WTC11 (cell line): ENCODE results near the gene CLCN1. TPM values are rescaled to one million over a fixed set of nuclear protein-coding genes. Genes with fewer than 3 reads are reported as not detected.

Experiments
- ATAC-seq: fragments of 200-7000 bp; cut with Tn5 transposase; 2 replicates; pipeline ENCODE4 v1.10.0; 2021; ENCODE audit warnings: mild to moderate bottlenecking, moderate library complexity
- CTCF ChIA-PET: fragments of 300-600 bp; sonication (Branson Sonifier 250); formaldehyde crosslinking; loops from one replicate; lab custom pipeline; 2021; ENCODE audit warnings: antibody characterized with exemption; lab: Charles Lee
- POLR2A ChIA-PET: fragments of 350-600 bp; sonication (Branson Sonifier 250); formaldehyde crosslinking; loops from one replicate; lab custom pipeline; 2021; ENCODE audit warnings: antibody characterized with exemption; lab: Charles Lee
- DNase-seq: peaks from one replicate; pipeline ENCODE4 v3.0.0; 2021; ENCODE audit warnings: low spot score
- H3K27ac Mint-ChIP-seq: 2 replicates; pipeline ENCODE4 v1.8.0; 2021; ENCODE audit warnings: mixed read lengths
- H3K27me3 Mint-ChIP-seq: 2 replicates; pipeline ENCODE4 v1.8.0; 2021; ENCODE audit warnings: low read depth, mild to moderate bottlenecking, moderate library complexity, mixed read lengths
- H3K36me3 Mint-ChIP-seq: 2 replicates; pipeline ENCODE4 v1.8.0; 2021; ENCODE audit warnings: mixed read lengths
- H3K4me1 Mint-ChIP-seq: 2 replicates; pipeline ENCODE4 v1.8.0; 2022; ENCODE audit warnings: mixed read lengths
- H3K4me3 Mint-ChIP-seq: 2 replicates; pipeline ENCODE4 v1.8.0; 2021; ENCODE audit warnings: mild to moderate bottlenecking, moderate library complexity, mixed read lengths
- H3K9me3 Mint-ChIP-seq: 2 replicates; pipeline ENCODE4 v1.8.0; 2021; ENCODE audit warnings: mixed read lengths
- CREB1 ChIP-seq: sonication (generic); formaldehyde crosslinking; IDR thresholded peaks from 2 replicates; pipeline ENCODE4 v1.8.0; 2023; ENCODE audit warnings: mild to moderate bottlenecking, missing genetic modification reagents
- CREM ChIP-seq: sonication (generic); formaldehyde crosslinking; IDR thresholded peaks from 2 replicates; pipeline ENCODE4 v1.8.1; 2022; ENCODE audit warnings: mild to moderate bottlenecking, missing genetic modification reagents, moderate library complexity
- NFATC4 ChIP-seq: fragments of 250-450 bp; sonication (Bioruptor Pico); IDR thresholded peaks from 2 replicates; pipeline ENCODE4 v1.9.0; 2021; ENCODE audit warnings: mild to moderate bottlenecking
- NFE2L1 ChIP-seq: sonication (generic); formaldehyde crosslinking; IDR thresholded peaks from 2 replicates; pipeline ENCODE4 v1.8.1; 2023; ENCODE audit warnings: missing genetic modification reagents
- NR2C2 ChIP-seq: sonication (generic); formaldehyde crosslinking; IDR thresholded peaks from 2 replicates; pipeline ENCODE4 v1.8.0; 2022; ENCODE audit warnings: mild to moderate bottlenecking, missing genetic modification reagents
- RORB ChIP-seq: fragments of 250-450 bp; sonication (Bioruptor Pico); IDR thresholded peaks from 2 replicates; pipeline ENCODE4 v1.9.0; 2021; ENCODE audit warnings: mild to moderate bottlenecking
- SOX15 ChIP-seq: fragments of 250-450 bp; sonication (Bioruptor Pico); IDR thresholded peaks from 2 replicates; pipeline ENCODE4 v1.9.0; 2021; ENCODE audit warnings: mild to moderate bottlenecking
- STAT6 ChIP-seq: sonication (generic); formaldehyde crosslinking; conservative IDR thresholded peaks from 2 replicates; pipeline ENCODE4 v1.8.1; 2023; ENCODE audit warnings: mild to moderate bottlenecking, low read depth, missing genetic modification reagents, moderate library complexity
- USF2 ChIP-seq: sonication (generic); formaldehyde crosslinking; IDR thresholded peaks from 2 replicates; pipeline ENCODE4 v1.8.1; 2023; ENCODE audit warnings: mild to moderate bottlenecking, missing genetic modification reagents, moderate library complexity
- ZBTB43 ChIP-seq: sonication (generic); formaldehyde crosslinking; IDR thresholded peaks from 2 replicates; pipeline ENCODE4 v1.8.1; 2023; ENCODE audit warnings: mild to moderate bottlenecking, missing genetic modification reagents
- ZNF121 ChIP-seq: sonication (generic); formaldehyde crosslinking; IDR thresholded peaks from 2 replicates; pipeline ENCODE4 v1.8.0; 2023; ENCODE audit warnings: missing genetic modification reagents
- total RNA-seq: library from RNA; stranded (reverse); gene quantifications from 3 replicates; pipeline ENCODE4 v1.2.3, GENCODE V29; 2021
- TF ChIP-seq, protein P1 (sequence below): sonication (generic); formaldehyde crosslinking; IDR thresholded peaks from 2 replicates; pipeline ENCODE4 v1.8.0; 2023; ENCODE audit warnings: mild to moderate bottlenecking, missing genetic modification reagents
- TF ChIP-seq, protein P2 (sequence below): sonication (generic); formaldehyde crosslinking; IDR thresholded peaks from 2 replicates; pipeline ENCODE4 v1.8.0; 2023; ENCODE audit warnings: missing genetic modification reagents, mild to moderate bottlenecking, borderline replicate concordance
- TF ChIP-seq, protein P3 (sequence below): sonication (generic); formaldehyde crosslinking; IDR thresholded peaks from 2 replicates; pipeline ENCODE4 v1.8.0; 2022; ENCODE audit warnings: mild to moderate bottlenecking, missing genetic modification reagents
- TF ChIP-seq, protein P4 (sequence below): sonication (generic); formaldehyde crosslinking; IDR thresholded peaks from 2 replicates; pipeline ENCODE4 v1.8.1; 2022; ENCODE audit warnings: mild to moderate bottlenecking, moderate library complexity, missing genetic modification reagents
- TF ChIP-seq, protein P5 (sequence below): sonication (generic); formaldehyde crosslinking; IDR thresholded peaks from 2 replicates; pipeline ENCODE4 v1.8.1; 2022; ENCODE audit warnings: low read depth, missing genetic modification reagents, borderline replicate concordance

CLCN1 gene
- total RNA-seq, 1 experiment from 2014 or later, result 0.28 TPM

DNA sequence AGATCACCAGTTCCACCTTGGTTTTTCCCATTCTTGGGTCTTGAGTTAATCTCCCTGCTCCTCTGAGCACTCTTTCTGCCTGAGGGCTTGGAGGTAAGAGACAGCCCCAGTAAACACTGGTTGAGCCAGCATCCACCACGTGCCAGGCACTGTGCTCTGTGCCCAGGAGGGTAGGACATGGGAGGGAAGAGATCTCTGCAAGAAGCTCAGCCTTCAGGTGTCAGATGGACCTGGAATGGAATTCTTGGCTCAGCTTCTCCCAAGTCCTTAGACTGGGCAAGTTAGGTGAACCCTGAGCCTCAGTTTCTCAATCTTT is 67.7 kb downstream of the CLCN1 start (continued):
- TF ChIP-seq, protein P1, sequence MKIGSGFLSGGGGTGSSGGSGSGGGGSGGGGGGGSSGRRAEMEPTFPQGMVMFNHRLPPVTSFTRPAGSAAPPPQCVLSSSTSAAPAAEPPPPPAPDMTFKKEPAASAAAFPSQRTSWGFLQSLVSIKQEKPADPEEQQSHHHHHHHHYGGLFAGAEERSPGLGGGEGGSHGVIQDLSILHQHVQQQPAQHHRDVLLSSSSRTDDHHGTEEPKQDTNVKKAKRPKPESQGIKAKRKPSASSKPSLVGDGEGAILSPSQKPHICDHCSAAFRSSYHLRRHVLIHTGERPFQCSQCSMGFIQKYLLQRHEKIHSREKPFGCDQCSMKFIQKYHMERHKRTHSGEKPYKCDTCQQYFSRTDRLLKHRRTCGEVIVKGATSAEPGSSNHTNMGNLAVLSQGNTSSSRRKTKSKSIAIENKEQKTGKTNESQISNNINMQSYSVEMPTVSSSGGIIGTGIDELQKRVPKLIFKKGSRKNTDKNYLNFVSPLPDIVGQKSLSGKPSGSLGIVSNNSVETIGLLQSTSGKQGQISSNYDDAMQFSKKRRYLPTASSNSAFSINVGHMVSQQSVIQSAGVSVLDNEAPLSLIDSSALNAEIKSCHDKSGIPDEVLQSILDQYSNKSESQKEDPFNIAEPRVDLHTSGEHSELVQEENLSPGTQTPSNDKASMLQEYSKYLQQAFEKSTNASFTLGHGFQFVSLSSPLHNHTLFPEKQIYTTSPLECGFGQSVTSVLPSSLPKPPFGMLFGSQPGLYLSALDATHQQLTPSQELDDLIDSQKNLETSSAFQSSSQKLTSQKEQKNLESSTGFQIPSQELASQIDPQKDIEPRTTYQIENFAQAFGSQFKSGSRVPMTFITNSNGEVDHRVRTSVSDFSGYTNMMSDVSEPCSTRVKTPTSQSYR, result no peak
- no peak for TF ChIP-seq SOX15 (CRISPR knock-in tag)
- TF ChIP-seq, all 79 proteins: peak for 0

DNA sequence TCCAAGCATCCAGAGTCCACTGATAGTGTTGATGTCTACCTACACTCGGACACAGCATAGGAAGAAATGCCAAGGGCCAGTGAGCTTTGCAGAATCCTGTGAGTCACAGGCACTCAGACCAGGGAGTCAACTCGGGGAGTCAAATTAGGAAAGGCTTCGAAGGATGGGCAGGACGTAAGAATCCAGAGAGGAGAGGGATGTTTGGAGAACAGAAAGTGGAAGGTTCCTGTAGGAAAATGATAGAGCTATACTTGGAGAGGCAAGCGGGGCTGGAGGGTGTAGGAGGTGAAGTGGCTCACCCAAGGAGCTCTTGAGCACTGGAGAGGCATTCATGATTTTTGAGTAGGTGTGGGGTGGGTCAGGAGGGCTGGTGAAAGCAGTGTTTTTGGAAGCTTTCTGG is 68.2 kb downstream of the CLCN1 start:
- Mint-ChIP-seq H3K36me3 (peaks cover 11% of the 10 kb centered on the region), H3K4me1 (peaks cover 20% of the 10 kb centered on the region), H3K27me3 (no peaks in the 10 kb centered on the region), H3K27ac (no peak overlapping the region), H3K4me3 (no peak overlapping the region), H3K9me3 (no peaks in the 10 kb centered on the region)
- ATAC-seq (no peak), DNase-seq (no peak)
- ChIA-PET POLR2A (no interaction called here), CTCF (interaction anchor here (0.8 to 1.6 kb wide), 5 partner anchors 21 to 68 kb away, joined by 3 to 5 read pairs (median 3); partner anchors contain the start of gene EPHA1)
- no peak for TF ChIP-seq USF2 (CRISPR knock-in tag)
- TF ChIP-seq, protein P1, result no peak
- TF ChIP-seq, protein P2, sequence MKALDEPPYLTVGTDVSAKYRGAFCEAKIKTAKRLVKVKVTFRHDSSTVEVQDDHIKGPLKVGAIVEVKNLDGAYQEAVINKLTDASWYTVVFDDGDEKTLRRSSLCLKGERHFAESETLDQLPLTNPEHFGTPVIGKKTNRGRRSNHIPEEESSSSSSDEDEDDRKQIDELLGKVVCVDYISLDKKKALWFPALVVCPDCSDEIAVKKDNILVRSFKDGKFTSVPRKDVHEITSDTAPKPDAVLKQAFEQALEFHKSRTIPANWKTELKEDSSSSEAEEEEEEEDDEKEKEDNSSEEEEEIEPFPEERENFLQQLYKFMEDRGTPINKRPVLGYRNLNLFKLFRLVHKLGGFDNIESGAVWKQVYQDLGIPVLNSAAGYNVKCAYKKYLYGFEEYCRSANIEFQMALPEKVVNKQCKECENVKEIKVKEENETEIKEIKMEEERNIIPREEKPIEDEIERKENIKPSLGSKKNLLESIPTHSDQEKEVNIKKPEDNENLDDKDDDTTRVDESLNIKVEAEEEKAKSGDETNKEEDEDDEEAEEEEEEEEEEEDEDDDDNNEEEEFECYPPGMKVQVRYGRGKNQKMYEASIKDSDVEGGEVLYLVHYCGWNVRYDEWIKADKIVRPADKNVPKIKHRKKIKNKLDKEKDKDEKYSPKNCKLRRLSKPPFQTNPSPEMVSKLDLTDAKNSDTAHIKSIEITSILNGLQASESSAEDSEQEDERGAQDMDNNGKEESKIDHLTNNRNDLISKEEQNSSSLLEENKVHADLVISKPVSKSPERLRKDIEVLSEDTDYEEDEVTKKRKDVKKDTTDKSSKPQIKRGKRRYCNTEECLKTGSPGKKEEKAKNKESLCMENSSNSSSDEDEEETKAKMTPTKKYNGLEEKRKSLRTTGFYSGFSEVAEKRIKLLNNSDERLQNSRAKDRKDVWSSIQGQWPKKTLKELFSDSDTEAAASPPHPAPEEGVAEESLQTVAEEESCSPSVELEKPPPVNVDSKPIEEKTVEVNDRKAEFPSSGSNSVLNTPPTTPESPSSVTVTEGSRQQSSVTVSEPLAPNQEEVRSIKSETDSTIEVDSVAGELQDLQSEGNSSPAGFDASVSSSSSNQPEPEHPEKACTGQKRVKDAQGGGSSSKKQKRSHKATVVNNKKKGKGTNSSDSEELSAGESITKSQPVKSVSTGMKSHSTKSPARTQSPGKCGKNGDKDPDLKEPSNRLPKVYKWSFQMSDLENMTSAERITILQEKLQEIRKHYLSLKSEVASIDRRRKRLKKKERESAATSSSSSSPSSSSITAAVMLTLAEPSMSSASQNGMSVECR (CRISPR knock-in tag), result no peak
- no peak for TF ChIP-seq ZNF121
- TF ChIP-seq ZBTB43 (CRISPR knock-in tag), result no peak
- TF ChIP-seq, protein P3, sequence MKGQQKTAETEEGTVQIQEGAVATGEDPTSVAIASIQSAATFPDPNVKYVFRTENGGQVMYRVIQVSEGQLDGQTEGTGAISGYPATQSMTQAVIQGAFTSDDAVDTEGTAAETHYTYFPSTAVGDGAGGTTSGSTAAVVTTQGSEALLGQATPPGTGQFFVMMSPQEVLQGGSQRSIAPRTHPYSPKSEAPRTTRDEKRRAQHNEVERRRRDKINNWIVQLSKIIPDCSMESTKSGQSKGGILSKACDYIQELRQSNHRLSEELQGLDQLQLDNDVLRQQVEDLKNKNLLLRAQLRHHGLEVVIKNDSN (CRISPR knock-in tag), result no peak
- TF ChIP-seq NR2C2 (CRISPR knock-in tag), result no peak
- TF ChIP-seq RORB, result no peak
- no peak for TF ChIP-seq CREB1
- TF ChIP-seq NFE2L1 (CRISPR knock-in tag), result no peak
- TF ChIP-seq NFATC4 (CRISPR knock-in tag), result no peak
- TF ChIP-seq, protein P4, sequence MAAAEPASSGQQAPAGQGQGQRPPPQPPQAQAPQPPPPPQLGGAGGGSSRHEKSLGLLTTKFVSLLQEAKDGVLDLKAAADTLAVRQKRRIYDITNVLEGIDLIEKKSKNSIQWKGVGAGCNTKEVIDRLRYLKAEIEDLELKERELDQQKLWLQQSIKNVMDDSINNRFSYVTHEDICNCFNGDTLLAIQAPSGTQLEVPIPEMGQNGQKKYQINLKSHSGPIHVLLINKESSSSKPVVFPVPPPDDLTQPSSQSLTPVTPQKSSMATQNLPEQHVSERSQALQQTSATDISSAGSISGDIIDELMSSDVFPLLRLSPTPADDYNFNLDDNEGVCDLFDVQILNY (CRISPR knock-in tag), result no peak
- TF ChIP-seq CREM, result no peak
- no peak for TF ChIP-seq STAT6 (CRISPR knock-in tag)
- TF ChIP-seq, protein P5, sequence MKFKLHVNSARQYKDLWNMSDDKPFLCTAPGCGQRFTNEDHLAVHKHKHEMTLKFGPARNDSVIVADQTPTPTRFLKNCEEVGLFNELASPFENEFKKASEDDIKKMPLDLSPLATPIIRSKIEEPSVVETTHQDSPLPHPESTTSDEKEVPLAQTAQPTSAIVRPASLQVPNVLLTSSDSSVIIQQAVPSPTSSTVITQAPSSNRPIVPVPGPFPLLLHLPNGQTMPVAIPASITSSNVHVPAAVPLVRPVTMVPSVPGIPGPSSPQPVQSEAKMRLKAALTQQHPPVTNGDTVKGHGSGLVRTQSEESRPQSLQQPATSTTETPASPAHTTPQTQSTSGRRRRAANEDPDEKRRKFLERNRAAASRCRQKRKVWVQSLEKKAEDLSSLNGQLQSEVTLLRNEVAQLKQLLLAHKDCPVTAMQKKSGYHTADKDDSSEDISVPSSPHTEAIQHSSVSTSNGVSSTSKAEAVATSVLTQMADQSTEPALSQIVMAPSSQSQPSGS (CRISPR knock-in tag), result no peak
